ENCODE measurements around the gene RIC8B.

RIC8B gene

GRCh38 chr12:106888348-106888970 lies 114.0 kb downstream of the RIC8B start:
- no peak for DNase-seq
- intact Hi-C loops (cut with DNase I) = no loop called here

GRCh38 chr12:106889326-106889725 lies 114.8 kb downstream of the RIC8B start:
- DNase-seq = peak in 16 of 42 donors; percentile 13 to 66 (median 36)
- intact Hi-C loops (cut with DNase I) = no loop called here

GRCh38 chr12:106889950-106890626 lies 115.6 kb downstream of the RIC8B start:
- intact Hi-C loops (cut with DNase I) = no loop called here
- DNase-seq = no peak

- peak in 37 of 42 donors; percentile 11 to 82 (median 54) for DNase-seq
- intact Hi-C loops (cut with DNase I) = no loop called here
Measured at GRCh38 chr12:106892075-106892474, 117.6 kb downstream of the RIC8B start.

- no peak for DNase-seq
- intact Hi-C loops (cut with DNase I) = no loop called here
Measured at GRCh38 chr12:106893451-106893850, 119.0 kb downstream of the RIC8B start.

GRCh38 chr12:106894774-106895173 lies 120.3 kb downstream of the RIC8B start:
- no peak for DNase-seq
- intact Hi-C loops (cut with DNase I) = no loop called here

GRCh38 chr12:106896603-106897002 lies 122.1 kb downstream of the RIC8B start:
- DNase-seq = no peak
- intact Hi-C loops (cut with DNase I) = no loop called here

- intact Hi-C loops (cut with DNase I) = no loop called here
- DNase-seq = peak in 1 of 42 donors; percentile 41
Measured at GRCh38 chr12:106897082-106897481, 122.6 kb downstream of the RIC8B start.

- peak in 23 of 42 donors; percentile 18 to 65 (median 38) for DNase-seq
- intact Hi-C loops (cut with DNase I) = no loop called here
Measured at GRCh38 chr12:106897981-106898901, 123.8 kb downstream of the RIC8B start.

GRCh38 chr12:106900554-106900953 lies 126.1 kb downstream of the RIC8B start:
- no peak for DNase-seq
- intact Hi-C loops (cut with DNase I) = no loop called here

- intact Hi-C loops (cut with DNase I) = no loop called here
- no peak for DNase-seq
Measured at GRCh38 chr12:106901276-106901675, 126.8 kb downstream of the RIC8B start.

GRCh38 chr12:106902053-106902452 lies 127.6 kb downstream of the RIC8B start:
- intact Hi-C loops (cut with DNase I) = no loop called here
- DNase-seq = no peak

- peak in 35 of 42 donors; percentile 17 to 64 (median 40) for DNase-seq
- intact Hi-C loops (cut with DNase I) = no loop called here
Measured at GRCh38 chr12:106903241-106903945, 128.9 kb downstream of the RIC8B start.

- no peak for DNase-seq
Measured at GRCh38 chr12:106906715-106907114, 132.2 kb downstream of the RIC8B start.

GRCh38 chr12:106907411-106907810 lies 132.9 kb downstream of the RIC8B start:
- intact Hi-C loops (cut with DNase I) = no loop called here
- DNase-seq = no peak

More at GRCh38 chr12:106906715-106907114, 132.2 kb downstream of the RIC8B start:
- intact Hi-C loops (cut with DNase I) = no loop called here

GRCh38 chr12:106907846-106908245 lies 133.4 kb downstream of the RIC8B start:
- no peak for DNase-seq
- intact Hi-C loops (cut with DNase I) = no loop called here

GRCh38 chr12:106908561-106908960 lies 134.1 kb downstream of the RIC8B start:
- intact Hi-C loops (cut with DNase I) = no loop called here

GRCh38 chr12:106910202-106910601 lies 135.7 kb downstream of the RIC8B start:
- intact Hi-C loops (cut with DNase I) = loop anchor here (10.0 kb wide), 1 partner anchor 315 kb away; no protein-coding TSS in a partner anchor
- DNase-seq = no peak

More at GRCh38 chr12:106908561-106908960, 134.1 kb downstream of the RIC8B start:
- no peak for DNase-seq

- intact Hi-C loops (cut with DNase I) = loop anchor here (10.0 kb wide), 1 partner anchor 317 kb away; no protein-coding TSS in a partner anchor
- DNase-seq = no peak
Measured at GRCh38 chr12:106911581-106911980, 137.1 kb downstream of the RIC8B start.

Data from head of caudate nucleus (tissue), 42 donors.